Endothelial cell of umbilical vein (primary cell): ENCODE measurements around the gene NTRK2. TPM values are rescaled to one million over a fixed set of nuclear protein-coding genes. Genes with fewer than 3 reads are reported as not detected.

Experiments used
- BruUV-seq: library from RNA; stranded (reverse); fragments of 400-500 nt; replicated peaks from 2 replicates; lab custom pipeline; 2021; lab: Mats Ljungman, UMichigan
- CTCF ChIA-PET: fragments of 300-600, 350-600 bp; sonication (Branson Sonifier 250); formaldehyde crosslinking; loops from one replicate; lab custom pipeline; 2021; ENCODE audit warnings: antibody characterized with exemption, inconsistent platforms; lab: Charles Lee
- POLR2A ChIA-PET: fragments of 300-600, 350-600 bp; sonication (Branson Sonifier 250); formaldehyde crosslinking; loops from one replicate; lab custom pipeline; 2021; ENCODE audit warnings: antibody characterized with exemption, inconsistent platforms; lab: Charles Lee
- DNase-seq: peaks from one replicate; pipeline ENCODE4 v3.0.0-alpha.2; 2011; ENCODE audit warnings: low read depth, low spot score
- FAIRE-seq: peaks from 2 replicates; lab custom pipeline; 2011; peaks lifted over from hg19 to GRCh38; lab: Jason Lieb, UNC
- H2AFZ ChIP-seq: 2 replicates; pipeline ENCODE4 v1.6.0; 2012; ENCODE audit warnings: low read depth, low read length, control low read depth, inconsistent platforms
- H3K27ac ChIP-seq: 2 replicates; pipeline ENCODE4 v1.5.1; 2011; ENCODE audit warnings: low read depth, mild to moderate bottlenecking, control low read depth, low read length, moderate library complexity; ENCODE audit not compliant: insufficient read depth
- H3K27me3 ChIP-seq, 2 experiments: 2 replicates each; pipeline versions ENCODE4 v1.6.0 to v1.6.1; 2011; ENCODE audit warnings: low read length in 2 of 2, mixed read lengths in 1 of 2; ENCODE audit not compliant: control insufficient read depth in 2 of 2, insufficient read depth in 2 of 2
- H3K36me3 ChIP-seq, 2 experiments: 2 replicates in 1 of 2; 3 replicates in 1 of 2; pipeline ENCODE4 v1.5.1; 2011; ENCODE audit warnings: low read length in 2 of 2, mild to moderate bottlenecking in 1 of 2, moderate library complexity in 1 of 2; ENCODE audit not compliant: control insufficient read depth in 2 of 2, insufficient read depth in 2 of 2; ENCODE audit errors: extremely low read depth in 1 of 2
- H3K4me1 ChIP-seq: 3 replicates; pipeline ENCODE4 v1.5.1; 2011; ENCODE audit warnings: mild to moderate bottlenecking, low read length; ENCODE audit not compliant: control insufficient read depth, insufficient read depth; ENCODE audit errors: extremely low read depth
- H3K4me2 ChIP-seq: 2 replicates; pipeline ENCODE4 v1.6.1; 2011; ENCODE audit warnings: low read length, control low read depth, mixed read lengths; ENCODE audit not compliant: insufficient read depth
- H3K4me3 ChIP-seq, 3 experiments: fragments of 200-600 bp in 1 of 3; sonication (generic), shearing (Covaris generic) in 1 of 3; replicated peaks in 1 of 3; 2 replicates each; pipeline ENCODE4 v1.5.1; 2011 to 2016; ENCODE audit warnings: control low read depth in 3 of 3, low read length in 3 of 3, mild to moderate bottlenecking in 2 of 3, inconsistent platforms in 1 of 3, low read depth in 1 of 3, moderate library complexity in 1 of 3; ENCODE audit not compliant: insufficient read depth in 1 of 3
- H3K79me2 ChIP-seq: 2 replicates; pipeline ENCODE4 v1.6.0; 2012; ENCODE audit warnings: low read length, inconsistent platforms; ENCODE audit not compliant: control insufficient read depth, insufficient read depth
- H3K9ac ChIP-seq: replicated peaks from 2 replicates; pipeline ENCODE3; 2011; ENCODE audit warnings: low read length, control low read depth; ENCODE audit not compliant: insufficient read depth; ENCODE audit errors: extremely low read depth
- H3K9me1 ChIP-seq: replicated peaks from 3 replicates; pipeline ENCODE4 v1.6.0; 2011; ENCODE audit warnings: mild to moderate bottlenecking, low read length; ENCODE audit not compliant: control insufficient read depth, insufficient read depth; ENCODE audit errors: extremely low read depth
- H3K9me3 ChIP-seq: replicated peaks from 2 replicates; pipeline ENCODE4 v1.5.1; 2012; ENCODE audit warnings: low read length, inconsistent platforms; ENCODE audit not compliant: control insufficient read depth, insufficient read depth
- H4K20me1 ChIP-seq: replicated peaks from 2 replicates; pipeline ENCODE3; 2011; ENCODE audit warnings: mild to moderate bottlenecking, low read length; ENCODE audit not compliant: control insufficient read depth, insufficient read depth; ENCODE audit errors: extremely low read depth
- EZH2 ChIP-seq: IDR thresholded peaks from 2 replicates; pipeline ENCODE4 v1.6.1; 2012; ENCODE audit warnings: borderline replicate concordance, low read depth, mild to moderate bottlenecking, moderate library complexity, low read length, inconsistent platforms; ENCODE audit not compliant: severe bottlenecking
- FOS ChIP-seq: IDR thresholded peaks from 2 replicates; pipeline ENCODE4 v1.6.1; 2011; ENCODE audit warnings: mild to moderate bottlenecking, low read length, moderate library complexity, borderline replicate concordance; ENCODE audit not compliant: insufficient read depth
- GATA2 ChIP-seq: IDR thresholded peaks from 2 replicates; pipeline ENCODE4 v1.7.0; 2011; ENCODE audit warnings: low read depth, mild to moderate bottlenecking, moderate library complexity, mixed read lengths, low read length; ENCODE audit not compliant: insufficient read length, insufficient read depth
- JUN ChIP-seq: IDR thresholded peaks from 2 replicates; pipeline ENCODE4 v1.6.1; 2011; ENCODE audit warnings: borderline replicate concordance, low read depth; ENCODE audit not compliant: insufficient read length, insufficient read depth
- MYC ChIP-seq: IDR thresholded peaks from one replicate; pipeline ENCODE4 v1.6.1; 2011; ENCODE audit warnings: mild to moderate bottlenecking, low read depth, low read length
- POLR2A ChIP-seq: IDR thresholded peaks from 2 replicates; pipeline ENCODE4 v1.6.1; 2012; ENCODE audit warnings: low read depth, mild to moderate bottlenecking, control low read depth, low read length
- POLR2AphosphoS5 ChIP-seq: IDR thresholded peaks from 2 replicates; pipeline ENCODE4 v1.6.1; 2012; ENCODE audit warnings: low read depth, mild to moderate bottlenecking, control low read depth, low read length, moderate library complexity; ENCODE audit not compliant: insufficient read depth
- dilution Hi-C: fragments of 300-500 bp; cut with MboI; formaldehyde crosslinking; loops from one replicate; pipeline ENCODE4 v1.15.0; 2019; ENCODE audit warnings: low sequenced_read_pairs; ENCODE audit not compliant: extremely low pct_ligation_motif_present
- intact Hi-C: fragments of 100-400 bp; cut with micrococcal nuclease; formaldehyde crosslinking; loops from one replicate; pipeline ENCODE4 v1.10.0; 2022
- polyA plus RNA-seq, 4 experiments: library from polyadenylated mRNA; depleted of rRNA in 3 of 4; stranded (reverse) in 3 of 4; unstranded in 1 of 4; fragments of >200 nt; gene quantifications; 2 replicates each; pipeline versions ENCODE4 v1.2.1 to v1.2.3, GENCODE V29; 2011 to 2012; ENCODE audit warnings: missing spikeins in 1 of 4
- total RNA-seq: library from RNA; stranded (reverse); gene quantifications from 2 replicates; pipeline ENCODE4 v1.2.3, GENCODE V29; 2021
- TF ChIP-seq, protein P1 (sequence below), 2 donors: IDR thresholded peaks; 1 replicate in 1 of 2; 2 replicates in 1 of 2; pipeline ENCODE4 v1.5.1; 2011; ENCODE audit warnings: low read length in 2 of 2, mild to moderate bottlenecking in 2 of 2, moderate library complexity in 2 of 2, control low read depth in 1 of 2, inconsistent platforms in 1 of 2, low read depth in 1 of 2; ENCODE audit not compliant: insufficient read depth in 1 of 2; ENCODE audit errors: extremely low read depth in 1 of 2
- TF ChIP-seq, protein P2 (sequence below): IDR thresholded peaks from 2 replicates; pipeline ENCODE4 v1.6.1; 2011; ENCODE audit not compliant: insufficient read depth, insufficient read length

NTRK2 gene
- total and polyA plus RNA-seq, 2 donors (not counting 3 experiments of a cell fraction or from before 2014, with no cell fraction given) = 0.01 to 0.13 TPM

DNA sequence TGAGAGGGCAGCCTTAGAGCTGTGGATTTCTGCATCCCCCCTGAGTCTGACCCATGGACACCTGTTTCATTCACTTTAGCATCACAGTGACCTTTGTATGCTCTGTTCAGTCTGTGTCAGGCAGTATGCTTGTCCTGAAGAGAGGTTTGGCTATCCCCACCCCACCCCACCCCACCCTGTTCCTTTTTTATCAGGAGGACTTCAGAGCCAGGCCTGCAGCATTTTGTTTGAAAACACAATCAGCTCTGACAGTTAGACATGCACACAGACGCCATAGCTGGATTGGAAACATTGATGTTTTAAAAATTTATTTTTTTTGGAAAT lies 142.2 kb downstream of the NTRK2 start:
- no peaks in the 10 kb centered on the region for H3K9me1 ChIP-seq
- POLR2A ChIA-PET = no interaction called here
- H4K20me1 ChIP-seq = no peaks in the 10 kb centered on the region
- no peaks in the 10 kb centered on the region for H3K79me2 ChIP-seq
- no peak for DNase-seq
- BruUV-seq = no TSS peak
- CTCF ChIA-PET = interaction anchor here (0.9 kb wide), 1 partner anchor 40 kb away, joined by 3 read pairs; no protein-coding TSS in a partner anchor
- dilution Hi-C loops (no loop called here), intact Hi-C loops (no loop called here)
- H3K4me2 ChIP-seq = no peak overlapping the region
- no peak overlapping the region for H3K4me3 ChIP-seq
- no peaks in the 10 kb centered on the region for H3K27me3 ChIP-seq
- peaks cover 2% of the 10 kb centered on the region for H3K4me1 ChIP-seq
- no peak overlapping the region for H2AFZ ChIP-seq
- H3K27ac ChIP-seq = no peak overlapping the region
- no peaks in the 10 kb centered on the region for H3K9me3 ChIP-seq
- no peaks in the 10 kb centered on the region for H3K36me3 ChIP-seq
- H3K9ac ChIP-seq = no peak overlapping the region
- no peak for FAIRE-seq
- TF ChIP-seq POLR2AphosphoS5 (no peak), FOS (no peak), JUN (no peak), MYC (no peak), EZH2 (no peak), GATA2 (no peak), POLR2A (no peak)
- TF ChIP-seq, protein P1, sequence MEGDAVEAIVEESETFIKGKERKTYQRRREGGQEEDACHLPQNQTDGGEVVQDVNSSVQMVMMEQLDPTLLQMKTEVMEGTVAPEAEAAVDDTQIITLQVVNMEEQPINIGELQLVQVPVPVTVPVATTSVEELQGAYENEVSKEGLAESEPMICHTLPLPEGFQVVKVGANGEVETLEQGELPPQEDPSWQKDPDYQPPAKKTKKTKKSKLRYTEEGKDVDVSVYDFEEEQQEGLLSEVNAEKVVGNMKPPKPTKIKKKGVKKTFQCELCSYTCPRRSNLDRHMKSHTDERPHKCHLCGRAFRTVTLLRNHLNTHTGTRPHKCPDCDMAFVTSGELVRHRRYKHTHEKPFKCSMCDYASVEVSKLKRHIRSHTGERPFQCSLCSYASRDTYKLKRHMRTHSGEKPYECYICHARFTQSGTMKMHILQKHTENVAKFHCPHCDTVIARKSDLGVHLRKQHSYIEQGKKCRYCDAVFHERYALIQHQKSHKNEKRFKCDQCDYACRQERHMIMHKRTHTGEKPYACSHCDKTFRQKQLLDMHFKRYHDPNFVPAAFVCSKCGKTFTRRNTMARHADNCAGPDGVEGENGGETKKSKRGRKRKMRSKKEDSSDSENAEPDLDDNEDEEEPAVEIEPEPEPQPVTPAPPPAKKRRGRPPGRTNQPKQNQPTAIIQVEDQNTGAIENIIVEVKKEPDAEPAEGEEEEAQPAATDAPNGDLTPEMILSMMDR (IDR thresholded peaks at IDR 0.05; ENCODE audit: extremely low read depth in 1 of 2, insufficient read depth in 1 of 2, low read depth in 1 of 2, low read length in 2 of 2) = no peak
- TF ChIP-seq, protein P2, sequence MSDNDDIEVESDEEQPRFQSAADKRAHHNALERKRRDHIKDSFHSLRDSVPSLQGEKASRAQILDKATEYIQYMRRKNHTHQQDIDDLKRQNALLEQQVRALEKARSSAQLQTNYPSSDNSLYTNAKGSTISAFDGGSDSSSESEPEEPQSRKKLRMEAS = no peak
